GM23248 (cell line): Measurements from ENCODE around the gene MALSU1. TPM values are rescaled to one million over a fixed set of nuclear protein-coding genes. Genes with fewer than 3 reads are reported as not detected.

ENCODE experiments used
- DNase-seq: peaks from one replicate; pipeline ENCODE4 v3.0.0-alpha.2; 2015
- H2AFZ ChIP-seq: fragments of 200-600 bp; sonication (generic); 2 replicates; pipeline ENCODE4 v1.6.1; 2016; ENCODE audit warnings: antibody characterized with exemption
- H3F3A ChIP-seq: fragments of 200-600 bp; sonication (generic); 2 replicates; pipeline ENCODE4 v1.6.1; 2016; ENCODE audit warnings: mild to moderate bottlenecking, antibody characterized with exemption, mixed run types; ENCODE audit not compliant: insufficient read depth
- H3K27ac ChIP-seq: fragments of 200-600 bp; sonication (generic); 2 replicates; pipeline ENCODE4 v1.5.1; 2016; ENCODE audit warnings: mild to moderate bottlenecking
- H3K27me3 ChIP-seq: fragments of 200-600 bp; sonication (generic); replicated peaks from 2 replicates; pipeline ENCODE4 v1.6.1; 2016; ENCODE audit warnings: mild to moderate bottlenecking; ENCODE audit not compliant: insufficient read depth
- H3K36me3 ChIP-seq: fragments of 200-600 bp; sonication (generic); 2 replicates; pipeline ENCODE4 v1.6.1; 2016; ENCODE audit warnings: low read depth, mild to moderate bottlenecking
- H3K4me1 ChIP-seq: fragments of 200-600 bp; sonication (generic); 2 replicates; pipeline ENCODE4 v1.6.1; 2016; ENCODE audit warnings: mild to moderate bottlenecking; ENCODE audit not compliant: insufficient read depth
- H3K4me2 ChIP-seq: fragments of 200-600 bp; sonication (generic); one replicate; pipeline ENCODE4 v1.6.1; 2016; ENCODE audit warnings: mild to moderate bottlenecking; ENCODE audit not compliant: unreplicated experiment
- H3K4me3 ChIP-seq: fragments of 200-600 bp; sonication (generic); 2 replicates; pipeline ENCODE4 v1.5.1; 2016; ENCODE audit warnings: mild to moderate bottlenecking
- H3K79me2 ChIP-seq: fragments of 200-600 bp; sonication (generic); 2 replicates; pipeline ENCODE4 v1.6.1; 2016; ENCODE audit warnings: mild to moderate bottlenecking; ENCODE audit not compliant: insufficient read depth
- H3K9ac ChIP-seq: fragments of 200-600 bp; sonication (generic); 2 replicates; pipeline ENCODE4 v1.6.1; 2016; ENCODE audit warnings: mild to moderate bottlenecking
- H3K9me2 ChIP-seq: fragments of 200-600 bp; sonication (generic); 2 replicates; pipeline ENCODE4 v1.6.1; 2016; ENCODE audit warnings: mixed run types, mild to moderate bottlenecking, moderate library complexity; ENCODE audit not compliant: insufficient read depth
- H3K9me3 ChIP-seq: fragments of 200-600 bp; sonication (generic); one replicate; pipeline ENCODE4 v1.6.1; 2017; ENCODE audit warnings: low read depth
- H4K20me1 ChIP-seq: fragments of 200-600 bp; sonication (generic); 2 replicates; pipeline ENCODE4 v1.6.0; 2016; ENCODE audit not compliant: insufficient read depth
- EZH2 ChIP-seq: fragments of 200-600 bp; sonication (generic); IDR thresholded peaks from 2 replicates; pipeline ENCODE4 v1.6.1; 2018; ENCODE audit warnings: antibody characterized with exemption, mild to moderate bottlenecking; ENCODE audit not compliant: insufficient read depth, poor library complexity, severe bottlenecking
- EZH2phosphoT487 ChIP-seq: fragments of 200-600 bp; sonication (generic); IDR thresholded peaks from 2 replicates; pipeline ENCODE4 v1.6.1; 2018; ENCODE audit warnings: antibody characterized with exemption, moderate library complexity, mild to moderate bottlenecking, low read depth; ENCODE audit not compliant: insufficient read depth
- WGBS, 2 experiments: methylation state at CpG; one replicate each; pipeline ENCODE4 v1.1.6; 2015 to 2017; ENCODE audit warnings: low lambda C conversion rate in 2 of 2, low coverage in 1 of 2; ENCODE audit errors: missing lambda C conversion rate in 2 of 2; 5-methylcytosine and 5-hydroxymethylcytosine counted together
- in situ Hi-C: fragments of 300-500 bp; cut with MboI; formaldehyde crosslinking; loops from 2 replicates; pipeline ENCODE4 v1.15.0; 2020
- polyA plus RNA-seq: library from polyadenylated mRNA; unstranded; fragments of >200 nt; fragmentation: Nextera tagmentation; extraction: Ambion mirVana; gene quantifications from 2 replicates; pipeline ENCODE4 v1.2.1, GENCODE V29; 2016
- total RNA-seq: library from RNA; depleted of rRNA; stranded (reverse); fragments of >200 nt; shearing (Covaris generic); gene quantifications from 2 replicates; pipeline ENCODE4 v1.2.3, GENCODE V29; 2014

MALSU1 gene
- total and polyA plus RNA-seq, 2 experiments from 2014 or later, result 66.0 to 136 TPM

- Histone ChIP-seq H3K4me3 (no peak overlapping the region), H3K36me3 (peaks cover 30% of the 10 kb centered on the region; the same call in 1 of the 2 replicates), H3K4me1 (peaks cover 36% of the 10 kb centered on the region), H3K27me3 (no peaks in the 10 kb centered on the region), H4K20me1 (no peaks in the 10 kb centered on the region), H3K9ac (no peak overlapping the region), H3K79me2 (peaks cover 11% of the 10 kb centered on the region; the same call in 1 of the 2 replicates), H3K27ac (no peak overlapping the region), H2AFZ (no peak overlapping the region), H3F3A (peaks cover 38% of the 10 kb centered on the region), H3K9me2 (no peaks in the 10 kb centered on the region), H3K4me2 (no peak overlapping the region), H3K9me3 (no peaks in the 10 kb centered on the region)
- WGBS, 2 experiments, result 88 to 89% methylated on average over 9 of the region's 9 CpGs
- no peak for DNase-seq
- TF ChIP-seq EZH2phosphoT487 (no peak), EZH2 (no peak)
- in situ Hi-C loops, result no loop called here
Measured at GRCh38 chr7:23343806-23344475, 44.8 kb downstream of the MALSU1 start.

DNA sequence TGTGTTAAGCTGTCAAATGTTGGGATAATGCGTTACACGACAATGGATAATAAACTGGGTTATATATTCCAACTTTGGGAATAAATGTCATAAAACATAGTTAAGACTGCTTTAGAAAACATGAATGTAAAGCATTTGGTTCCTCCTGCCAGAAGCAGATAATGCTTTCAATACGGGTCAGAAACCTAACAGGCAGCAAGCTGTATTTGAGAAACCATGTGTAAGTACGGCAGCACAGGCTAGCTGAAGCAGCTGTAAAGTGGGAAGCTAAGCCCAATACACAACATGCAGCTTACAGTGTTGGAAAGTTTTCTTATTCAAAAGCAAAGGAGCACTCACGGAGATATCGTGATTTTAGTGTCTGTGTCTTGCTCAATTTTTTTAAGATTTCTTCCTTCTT lies 46.5 kb downstream of the MALSU1 start:
- peaks cover 30% of the 10 kb centered on the region; the same call in 1 of the 2 replicates for H3K36me3 ChIP-seq
- no peaks in the 10 kb centered on the region for H3K27me3 ChIP-seq
- H3F3A ChIP-seq, result peaks cover 55% of the 10 kb centered on the region
- H4K20me1 ChIP-seq, result no peaks in the 10 kb centered on the region
- H3K79me2 ChIP-seq, result peaks cover 11% of the 10 kb centered on the region; the same call in 1 of the 2 replicates
- 91 to 96% methylated on average over 6 of the region's 6 CpGs for WGBS, 2 experiments
- H3K4me2 ChIP-seq, result no peak overlapping the region
- in situ Hi-C loops, result no loop called here
- no peak overlapping the region for H3K4me3 ChIP-seq
- no peak overlapping the region for H3K27ac ChIP-seq
- H3K9me2 ChIP-seq, result no peaks in the 10 kb centered on the region
- TF ChIP-seq EZH2phosphoT487 (no peak), EZH2 (no peak)
- H2AFZ ChIP-seq, result no peak overlapping the region
- H3K9me3 ChIP-seq, result no peaks in the 10 kb centered on the region
- DNase-seq, result no peak
- peaks cover 52% of the 10 kb centered on the region for H3K4me1 ChIP-seq
- no peak overlapping the region for H3K9ac ChIP-seq

DNA sequence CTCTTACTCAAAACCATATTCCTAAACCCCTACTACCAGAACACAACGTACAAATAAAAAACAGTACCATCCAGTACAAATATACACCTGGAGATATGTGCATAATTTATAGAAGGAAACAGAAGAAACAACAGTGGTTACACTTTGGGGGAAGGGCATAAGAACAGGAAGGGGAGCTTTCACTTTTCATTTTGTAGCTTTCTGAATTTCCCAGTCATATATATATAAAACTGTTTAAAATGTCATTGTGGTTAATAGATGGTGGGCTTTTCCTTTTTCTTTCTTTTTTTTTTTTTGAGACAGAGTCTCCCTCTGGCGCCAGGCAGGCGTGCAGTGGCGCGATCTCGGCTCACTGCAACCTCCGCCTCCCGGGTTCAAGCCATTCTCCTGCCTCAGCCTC lies 47.2 kb downstream of the MALSU1 start:
- no peak for DNase-seq
- H3K4me2 ChIP-seq, result no peak overlapping the region
- H3K4me1 ChIP-seq, result peaks cover 54% of the 10 kb centered on the region
- peaks cover 26% of the 10 kb centered on the region; the same call in 1 of the 2 replicates for H3K36me3 ChIP-seq
- H4K20me1 ChIP-seq, result no peaks in the 10 kb centered on the region
- H2AFZ ChIP-seq, result no peak overlapping the region
- H3K9me2 ChIP-seq, result no peaks in the 10 kb centered on the region
- H3F3A ChIP-seq, result peaks cover 58% of the 10 kb centered on the region
- H3K9ac ChIP-seq, result no peak overlapping the region
- H3K4me3 ChIP-seq, result no peak overlapping the region
- H3K27me3 ChIP-seq, result no peaks in the 10 kb centered on the region
- in situ Hi-C loops, result no loop called here
- no peak overlapping the region for H3K27ac ChIP-seq
- WGBS, 2 experiments, result 99% methylated on average over 8 of the region's 8 CpGs
- TF ChIP-seq EZH2 (no peak), EZH2phosphoT487 (no peak)
- no peaks in the 10 kb centered on the region for H3K9me3 ChIP-seq
- peaks cover 11% of the 10 kb centered on the region; the same call in 1 of the 2 replicates for H3K79me2 ChIP-seq

DNA sequence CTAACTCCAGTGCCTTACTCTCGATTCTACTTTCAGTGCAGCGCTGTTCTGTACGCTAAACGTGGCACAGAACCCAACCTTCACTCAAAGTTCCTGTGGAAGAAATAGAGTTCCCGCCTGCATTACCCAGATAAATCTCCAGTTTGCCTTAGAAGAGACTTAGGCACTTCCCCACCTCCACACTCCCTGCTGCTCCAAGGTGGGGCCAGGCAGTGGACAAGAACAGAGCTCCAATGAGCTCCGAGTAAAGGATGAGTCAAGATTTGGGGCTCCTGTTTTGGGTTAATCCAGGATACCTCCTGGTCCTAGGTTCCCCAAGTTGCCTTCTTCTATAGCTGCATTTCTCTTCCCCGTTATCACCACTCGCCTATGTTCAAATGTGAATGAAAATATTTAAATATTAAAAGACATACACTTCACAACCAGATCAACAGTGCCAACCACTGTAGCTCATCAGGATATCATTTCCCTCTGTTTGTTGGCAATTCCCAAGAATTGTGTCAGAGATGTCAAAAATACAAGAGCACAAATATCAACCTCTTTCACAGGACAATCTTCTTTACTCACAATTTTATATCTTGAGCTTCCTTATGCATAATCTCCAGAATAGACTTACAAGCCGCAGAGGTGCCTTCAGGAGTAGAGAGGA lies 48.0 kb downstream of the MALSU1 start:
- Histone ChIP-seq H2AFZ (no peak overlapping the region), H3K27ac (peak overlapping the region; percentile 88), H3K79me2 (peaks cover 17% of the 10 kb centered on the region; the same call in 1 of the 2 replicates), H3K4me3 (peak overlapping the region; percentile 65), H3K9ac (peak overlapping the region; percentile 66), H3F3A (peaks cover 58% of the 10 kb centered on the region), H3K4me1 (peaks cover 54% of the 10 kb centered on the region), H3K36me3 (peaks cover 25% of the 10 kb centered on the region; the same call in 1 of the 2 replicates), H4K20me1 (no peaks in the 10 kb centered on the region), H3K9me2 (no peaks in the 10 kb centered on the region), H3K4me2 (peak overlapping the region; percentile 95), H3K9me3 (no peaks in the 10 kb centered on the region), H3K27me3 (no peaks in the 10 kb centered on the region)
- peak; percentile 45 for DNase-seq
- in situ Hi-C loops, result no loop called here
- 75 to 78% methylated on average over 9 of the region's 9 CpGs for WGBS, 2 experiments
- no peak for TF ChIP-seq EZH2phosphoT487
- TF ChIP-seq EZH2, result no peak
